Activated effector memory CD4-positive, alpha-beta T cell treated with Interleukin-2 at 50 U/mL for 16 hours (primary cell): ENCODE results near the gene SNX24.

Source experiments
- DNase-seq: peaks from one replicate; pipeline ENCODE4 v3.0.0-alpha.2; 2020

SNX24 gene

GRCh38 chr5:123035360-123035917, 190.0 kb downstream of the SNX24 start:
- DNase-seq, result no peak

- no peak for DNase-seq
Measured at GRCh38 chr5:123035918-123036390, 190.5 kb downstream of the SNX24 start.

DNA sequence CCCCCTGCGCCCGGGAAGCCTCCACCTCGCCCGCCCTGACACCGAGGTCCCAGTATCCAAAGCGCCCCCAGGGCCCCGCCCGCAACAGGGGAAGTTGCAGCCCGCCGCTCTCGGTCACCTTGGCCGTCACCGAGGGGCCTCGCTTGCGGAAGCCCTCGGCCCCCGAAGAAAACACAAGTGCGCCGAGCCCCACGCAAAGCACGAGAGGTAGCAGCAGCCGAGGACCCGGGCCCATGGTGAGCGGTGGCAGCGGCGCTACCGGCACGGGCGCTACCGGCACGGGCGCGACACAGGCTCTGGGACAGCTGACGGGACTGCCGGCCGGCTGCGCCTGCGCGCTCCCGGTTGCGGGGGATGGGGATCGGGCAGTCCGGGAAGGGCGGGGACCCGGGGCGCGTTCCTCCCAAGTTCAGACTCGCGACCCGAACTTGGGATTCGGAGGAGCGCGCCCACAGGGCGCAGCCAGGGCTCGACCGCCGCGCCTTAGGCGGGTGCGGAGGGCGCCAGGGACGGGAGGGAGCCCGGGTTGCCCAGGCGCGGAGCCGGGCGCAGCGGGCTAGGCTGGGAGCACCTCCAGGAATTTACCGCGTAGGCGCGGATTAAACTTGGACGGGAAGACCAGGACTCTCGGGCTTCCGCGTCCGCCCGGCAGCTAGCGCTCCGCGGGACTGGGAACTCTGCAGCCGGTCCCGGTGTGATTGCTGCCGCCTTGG, 191.1 kb downstream of the SNX24 start, which contains the start of gene PPIC:
PPIC (minus strand) TSS at position 335 of the 713 bp plus-strand sequence; CDS start at position 235, 100 bp downstream.
- no peak for DNase-seq

DNA sequence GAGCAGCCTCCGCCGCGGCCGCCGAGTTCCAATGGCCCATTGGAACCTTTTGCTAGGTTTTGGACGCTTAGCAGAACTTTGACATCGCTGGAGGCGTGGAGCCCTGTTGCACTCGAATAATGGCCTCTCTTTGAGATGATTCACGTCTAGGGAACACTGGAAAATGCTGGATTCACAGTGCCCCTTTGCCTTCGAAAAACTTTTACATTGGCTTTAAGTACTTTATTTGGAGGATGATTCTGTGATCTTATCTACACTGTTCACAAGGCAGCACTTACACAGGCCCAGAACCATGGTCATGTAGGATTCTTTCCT, 191.6 kb downstream of the SNX24 start:
- no peak for DNase-seq

DNA sequence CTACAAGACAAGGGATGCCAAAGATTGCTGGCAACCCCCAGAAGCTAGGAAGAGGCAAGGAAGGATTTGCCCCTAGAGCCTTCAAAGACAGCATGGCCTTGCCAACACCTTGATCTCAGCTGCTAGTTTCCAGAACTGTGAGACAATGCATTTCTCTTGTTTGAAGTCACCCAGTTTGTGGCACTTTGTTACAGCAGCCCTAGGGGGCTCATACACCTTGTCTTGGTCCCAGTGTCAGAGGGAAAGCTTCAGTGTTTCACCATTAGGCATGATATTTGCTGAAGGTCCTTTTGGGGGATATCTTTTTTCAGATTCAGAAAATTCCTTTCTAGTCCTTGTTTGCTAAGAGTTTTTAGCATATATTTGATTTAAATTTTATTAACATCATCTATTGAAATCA, 194.3 kb downstream of the SNX24 start:
- DNase-seq, result no peak

DNA sequence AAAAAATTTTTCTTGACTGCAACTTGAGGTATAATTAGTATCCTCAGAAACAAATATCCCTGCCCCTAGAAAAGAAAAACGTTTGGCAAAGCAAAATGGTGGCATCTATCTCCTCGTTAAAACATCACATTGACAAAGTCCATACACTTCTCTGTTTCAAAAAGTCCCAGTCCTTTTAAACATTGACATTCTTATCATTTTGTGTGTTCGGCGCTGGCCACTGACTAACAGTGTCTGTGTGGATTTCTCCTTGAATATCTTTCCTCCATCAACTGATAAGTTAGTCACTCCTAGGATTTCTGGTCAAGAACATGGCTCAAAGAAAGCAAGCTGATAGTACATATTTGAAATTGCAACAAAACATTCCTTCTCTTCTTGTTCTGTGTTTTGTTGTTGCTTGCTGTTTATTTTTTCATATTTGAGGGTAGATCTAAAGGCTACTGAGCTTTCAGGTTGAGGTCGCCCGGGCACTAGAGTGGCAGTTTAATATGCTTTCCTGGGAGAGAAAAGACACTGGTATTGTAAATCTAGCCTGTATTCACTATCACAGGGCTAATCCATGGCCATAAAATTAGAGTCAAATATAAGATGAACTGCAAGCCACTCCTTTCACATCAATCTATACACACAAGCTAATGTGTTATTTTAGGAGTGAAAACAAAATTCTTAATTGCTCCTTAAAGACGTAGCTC, 199.7 kb downstream of the SNX24 start:
- DNase-seq, result no peak

- DNase-seq, result no peak
Measured at GRCh38 chr5:123046222-123046621, 200.8 kb downstream of the SNX24 start.

DNA sequence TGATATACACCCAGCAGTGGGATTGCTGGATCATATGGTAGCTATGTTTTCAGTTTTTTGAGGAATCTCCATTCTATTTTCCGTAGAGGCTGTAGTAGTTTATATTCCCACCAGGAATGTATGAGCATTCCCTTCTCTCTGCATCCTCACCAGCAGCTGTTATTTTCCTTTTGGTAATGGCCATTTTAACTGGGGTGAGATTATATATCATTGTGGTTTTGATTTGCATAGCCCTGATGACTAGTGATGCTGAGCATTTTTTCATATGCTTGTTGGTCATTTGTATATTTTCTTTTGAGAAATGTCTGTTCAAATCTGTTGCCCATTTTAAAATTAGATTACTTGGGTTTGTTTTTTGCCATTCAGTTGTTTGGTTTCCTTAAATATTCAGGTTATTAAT, 202.3 kb downstream of the SNX24 start:
- DNase-seq, result no peak

DNA sequence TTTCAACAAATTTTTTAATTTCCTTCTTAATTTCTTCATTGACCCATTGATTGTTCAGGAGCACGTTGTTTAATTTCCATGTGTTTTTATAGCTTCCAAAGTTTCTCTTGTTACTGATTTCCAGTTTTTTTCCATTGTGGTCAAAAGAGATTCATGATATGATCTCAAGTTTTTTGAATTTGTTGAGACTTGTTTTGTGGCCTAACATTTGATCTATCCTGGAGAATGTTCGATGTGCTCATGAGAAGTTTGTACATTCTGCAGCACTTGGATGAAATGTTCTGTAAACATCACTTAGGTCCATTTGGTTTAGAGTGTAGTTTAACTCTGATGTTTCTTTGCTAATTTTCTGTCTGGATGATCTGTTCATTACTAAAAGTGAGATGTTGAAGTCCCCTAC, 205.8 kb downstream of the SNX24 start:
- no peak for DNase-seq
